ENCODE measurements around the gene PLPPR5. TPM values are rescaled to one million over a fixed set of nuclear protein-coding genes. Genes with fewer than 3 reads are reported as not detected.
"Not testable (repeated sequence)": the region's sequence is repeated elsewhere in the genome, so short reads cannot be mapped to it uniquely, and the experiment has no call there.

The PLPPR5 gene
- total RNA-seq, 1 experiment from 2014 or later, result not detected

GRCh38 chr1:98919211-98919610, 85.5 kb downstream of the PLPPR5 start:
- DNase-seq (ENCODE audit: low spot score), result no peak

- no peak for DNase-seq (ENCODE audit: low spot score)
Measured at GRCh38 chr1:98914547-98914946, 90.1 kb downstream of the PLPPR5 start.

GRCh38 chr1:98910827-98911226, 93.8 kb downstream of the PLPPR5 start:
- DNase-seq (ENCODE audit: low spot score), result no peak

- no peak for DNase-seq (ENCODE audit: low spot score)
Measured at GRCh38 chr1:98908980-98909379, 95.7 kb downstream of the PLPPR5 start.

- DNase-seq (ENCODE audit: low spot score), result no peak
Measured at GRCh38 chr1:98906809-98907208, 97.9 kb downstream of the PLPPR5 start.

- no peak for DNase-seq (ENCODE audit: low spot score)
Measured at GRCh38 chr1:98906361-98906760, 98.3 kb downstream of the PLPPR5 start.

GRCh38 chr1:98904684-98905083, 100.0 kb downstream of the PLPPR5 start:
- no peak for DNase-seq (ENCODE audit: low spot score)

- no peak for DNase-seq (ENCODE audit: low spot score)
Measured at GRCh38 chr1:98903726-98904125, 100.9 kb downstream of the PLPPR5 start.

- peak; percentile 47 for DNase-seq (ENCODE audit: low spot score)
Measured at GRCh38 chr1:98903261-98903660, 101.4 kb downstream of the PLPPR5 start.

- no peak for DNase-seq (ENCODE audit: low spot score)
Measured at GRCh38 chr1:98898940-98899339, 105.7 kb downstream of the PLPPR5 start.

GRCh38 chr1:98897479-98897878, 107.2 kb downstream of the PLPPR5 start:
- DNase-seq (ENCODE audit: low spot score), result no peak

GRCh38 chr1:98896711-98897445, 107.8 kb downstream of the PLPPR5 start:
- no peak for DNase-seq (ENCODE audit: low spot score)

GRCh38 chr1:98893371-98893770, 111.3 kb downstream of the PLPPR5 start:
- no peak for DNase-seq (ENCODE audit: low spot score)

GRCh38 chr1:98888869-98889268, 115.8 kb downstream of the PLPPR5 start:
- DNase-seq (ENCODE audit: low spot score), result no peak

- DNase-seq (ENCODE audit: low spot score), result no peak
Measured at GRCh38 chr1:98887507-98887906, 117.2 kb downstream of the PLPPR5 start.

- DNase-seq (ENCODE audit: low spot score), result no peak
Measured at GRCh38 chr1:98884864-98885263, 119.8 kb downstream of the PLPPR5 start.

GRCh38 chr1:98881901-98882300, 122.8 kb downstream of the PLPPR5 start:
- DNase-seq (ENCODE audit: low spot score), result no peak

- DNase-seq (ENCODE audit: low spot score), result not testable (repeated sequence)
Measured at GRCh38 chr1:98881234-98881633, 123.4 kb downstream of the PLPPR5 start.

GRCh38 chr1:98874828-98875227, 129.8 kb downstream of the PLPPR5 start:
- no peak for DNase-seq (ENCODE audit: low spot score)

- DNase-seq (ENCODE audit: low spot score), result peak; percentile 7
Measured at GRCh38 chr1:98870959-98871903, 133.4 kb downstream of the PLPPR5 start.

- no peak for DNase-seq (ENCODE audit: low spot score)
Measured at GRCh38 chr1:98865796-98866195, 138.9 kb downstream of the PLPPR5 start.

GRCh38 chr1:98860329-98860728, 144.3 kb downstream of the PLPPR5 start:
- no peak for DNase-seq (ENCODE audit: low spot score)

GRCh38 chr1:98854137-98854536, 150.5 kb downstream of the PLPPR5 start:
- no peak for DNase-seq (ENCODE audit: low spot score)
